H7 (cell line): ENCODE results near the gene ATF6. TPM values are rescaled to one million over a fixed set of nuclear protein-coding genes. Genes with fewer than 3 reads are reported as not detected.

Source experiments
- DNase-seq: peaks from one replicate; pipeline ENCODE4 v3.0.0; 2012
- H3K27me3 ChIP-seq: 2 replicates; pipeline ENCODE4 v1.6.0; 2011; ENCODE audit warnings: mild to moderate bottlenecking, low read length; ENCODE audit not compliant: control insufficient read depth, insufficient read depth
- H3K36me3 ChIP-seq: replicated peaks from 2 replicates; pipeline ENCODE4 v1.5.1; 2011; ENCODE audit warnings: low read length; ENCODE audit not compliant: control insufficient read depth, insufficient read depth
- H3K4me3 ChIP-seq: 2 replicates; pipeline ENCODE4 v1.5.1; 2011; ENCODE audit warnings: low read depth, mild to moderate bottlenecking, control low read depth, low read length, moderate library complexity; ENCODE audit not compliant: insufficient read depth
- total RNA-seq: library from RNA; depleted of rRNA; stranded (reverse); fragments of >200 nt; shearing (Covaris generic); gene quantifications from 2 replicates; pipeline ENCODE4 v1.2.3, GENCODE V29; 2014

Gene ATF6
- total RNA-seq, 1 experiment from 2014 or later, result 13.4 TPM

- no peaks in the 10 kb centered on the region for H3K36me3 ChIP-seq
- H3K4me3 ChIP-seq, result no peak overlapping the region
- DNase-seq, result no peak
- no peaks in the 10 kb centered on the region for H3K27me3 ChIP-seq
Observed at GRCh38 chr1:161928056-161928455, 161.9 kb downstream of the ATF6 start.

- H3K4me3 ChIP-seq, result no peak overlapping the region
- no peaks in the 10 kb centered on the region for H3K36me3 ChIP-seq
- H3K27me3 ChIP-seq, result no peaks in the 10 kb centered on the region
- no peak for DNase-seq
Observed at GRCh38 chr1:161929137-161929536, 163.0 kb downstream of the ATF6 start.

- no peaks in the 10 kb centered on the region for H3K36me3 ChIP-seq
- no peak for DNase-seq
- no peak overlapping the region for H3K4me3 ChIP-seq
- H3K27me3 ChIP-seq, result no peaks in the 10 kb centered on the region
Observed at GRCh38 chr1:161930064-161930463, 163.9 kb downstream of the ATF6 start.

- Histone ChIP-seq H3K27me3 (no peaks in the 10 kb centered on the region), H3K4me3 (no peak overlapping the region), H3K36me3 (no peaks in the 10 kb centered on the region)
- DNase-seq, result no peak
Observed at GRCh38 chr1:161932668-161933067, 166.5 kb downstream of the ATF6 start.

- no peak for DNase-seq
- H3K4me3 ChIP-seq, result no peak overlapping the region
- no peaks in the 10 kb centered on the region for H3K36me3 ChIP-seq
- H3K27me3 ChIP-seq, result no peaks in the 10 kb centered on the region
Observed at GRCh38 chr1:161933592-161934588, 167.8 kb downstream of the ATF6 start.

GRCh38 chr1:161935264-161935663, 169.1 kb downstream of the ATF6 start:
- no peak for DNase-seq
- Histone ChIP-seq H3K4me3 (no peak overlapping the region), H3K27me3 (no peaks in the 10 kb centered on the region), H3K36me3 (no peaks in the 10 kb centered on the region)

GRCh38 chr1:161936786-161937185, 170.7 kb downstream of the ATF6 start:
- no peaks in the 10 kb centered on the region for H3K36me3 ChIP-seq
- DNase-seq, result no peak
- no peak overlapping the region for H3K4me3 ChIP-seq
- no peaks in the 10 kb centered on the region for H3K27me3 ChIP-seq

- DNase-seq, result no peak
- Histone ChIP-seq H3K4me3 (no peak overlapping the region), H3K27me3 (no peaks in the 10 kb centered on the region), H3K36me3 (no peaks in the 10 kb centered on the region)
Observed at GRCh38 chr1:161940866-161941591, 174.9 kb downstream of the ATF6 start.

GRCh38 chr1:161941726-161942436, 175.8 kb downstream of the ATF6 start:
- H3K36me3 ChIP-seq, result no peaks in the 10 kb centered on the region
- no peaks in the 10 kb centered on the region for H3K27me3 ChIP-seq
- H3K4me3 ChIP-seq, result no peak overlapping the region
- DNase-seq, result no peak

GRCh38 chr1:161943737-161944136, 177.6 kb downstream of the ATF6 start:
- no peaks in the 10 kb centered on the region for H3K36me3 ChIP-seq
- H3K27me3 ChIP-seq, result no peaks in the 10 kb centered on the region
- H3K4me3 ChIP-seq, result no peak overlapping the region
- no peak for DNase-seq

GRCh38 chr1:161944381-161944780, 178.3 kb downstream of the ATF6 start:
- Histone ChIP-seq H3K36me3 (no peaks in the 10 kb centered on the region), H3K27me3 (no peaks in the 10 kb centered on the region), H3K4me3 (no peak overlapping the region)
- no peak for DNase-seq

GRCh38 chr1:161945306-161946060, 179.4 kb downstream of the ATF6 start:
- H3K27me3 ChIP-seq, result no peaks in the 10 kb centered on the region
- no peak for DNase-seq
- no peak overlapping the region for H3K4me3 ChIP-seq
- no peaks in the 10 kb centered on the region for H3K36me3 ChIP-seq

- H3K4me3 ChIP-seq, result no peak overlapping the region
- no peaks in the 10 kb centered on the region for H3K36me3 ChIP-seq
- DNase-seq, result no peak
- H3K27me3 ChIP-seq, result no peaks in the 10 kb centered on the region
Observed at GRCh38 chr1:161946071-161946987, 180.2 kb downstream of the ATF6 start.
